CD4-positive, CD25-positive, alpha-beta regulatory T cell (primary cell): ENCODE measurements around the gene FER1L5. TPM values are rescaled to one million over a fixed set of nuclear protein-coding genes. Genes with fewer than 3 reads are reported as not detected.
"Not testable (repeated sequence)": the region's sequence is repeated elsewhere in the genome, so short reads cannot be mapped to it uniquely, and the experiment has no call there.

Source experiments
- ATAC-seq, 2 donors: fragments of 150-1000 bp; cut with Tn5 transposase; one replicate each; pipeline ENCODE4 v1.10.0; 2021; ENCODE audit warnings: low read depth in 2 of 2, moderate number of reproducible peaks in 2 of 2, moderate library complexity in 1 of 2
- DNase-seq, 3 donors: peaks; one replicate each; pipeline versions ENCODE4 v3.0.0 to v3.0.0-alpha.2; 2012 to 2022; ENCODE audit warnings: mixed read lengths in 1 of 3
- H3K27ac ChIP-seq: one replicate; pipeline ENCODE4 v1.7.0; 2013; ENCODE audit warnings: mild to moderate bottlenecking, low read length; ENCODE audit not compliant: insufficient read depth, poor library complexity, severe bottlenecking
- H3K27me3 ChIP-seq: one replicate; pipeline ENCODE4 v1.7.0; 2013; ENCODE audit warnings: low read length; ENCODE audit not compliant: control insufficient read depth, insufficient read depth
- H3K36me3 ChIP-seq: one replicate; pipeline ENCODE4 v1.7.0; 2013; ENCODE audit warnings: mild to moderate bottlenecking, low read length, moderate library complexity; ENCODE audit not compliant: control insufficient read depth, insufficient read depth
- H3K4me1 ChIP-seq: 2 replicates; pipeline ENCODE4 v1.7.0; 2013; ENCODE audit warnings: mild to moderate bottlenecking, low read length; ENCODE audit not compliant: insufficient read depth, control insufficient read depth, poor library complexity, severe bottlenecking
- H3K4me3 ChIP-seq: one replicate; pipeline ENCODE4 v1.7.0; 2013; ENCODE audit warnings: low read depth, mild to moderate bottlenecking, low read length, moderate library complexity
- H3K9me3 ChIP-seq, 2 experiments: 1 replicate in 1 of 2; 2 replicates in 1 of 2; pipeline ENCODE4 v1.7.0; 2013; ENCODE audit warnings: low read length in 2 of 2, mild to moderate bottlenecking in 1 of 2, moderate library complexity in 1 of 2; ENCODE audit not compliant: control insufficient read depth in 2 of 2
- H3K27ac Mint-ChIP-seq, 3 donors: one replicate each; pipeline ENCODE4 v1.8.0; 2020 to 2022; ENCODE audit warnings: mild to moderate bottlenecking in 3 of 3, mixed read lengths in 3 of 3, moderate library complexity in 2 of 3
- H3K27me3 Mint-ChIP-seq: one replicate; pipeline ENCODE4 v1.8.0; 2022; ENCODE audit warnings: mild to moderate bottlenecking, mixed read lengths
- H3K36me3 Mint-ChIP-seq: one replicate; pipeline ENCODE4 v1.8.0; 2020; ENCODE audit warnings: mixed read lengths
- H3K4me1 Mint-ChIP-seq, 4 donors: one replicate each; pipeline ENCODE4 v1.8.0; 2020 to 2022; ENCODE audit warnings: mixed read lengths in 4 of 4, mild to moderate bottlenecking in 1 of 4
- H3K4me3 Mint-ChIP-seq, 4 donors: one replicate each; pipeline ENCODE4 v1.8.0; 2020 to 2022; ENCODE audit warnings: mild to moderate bottlenecking in 4 of 4, mixed read lengths in 4 of 4, moderate library complexity in 3 of 4
- H3K9me3 Mint-ChIP-seq, 7 donors: one replicate each; pipeline ENCODE4 v1.8.0; 2020 to 2022; ENCODE audit warnings: mixed read lengths in 7 of 7, mild to moderate bottlenecking in 3 of 7, moderate library complexity in 2 of 7
- polyA plus RNA-seq, 4 donors: library from polyadenylated mRNA; unstranded; fragments of 300-500 nt; fragmentation: Illumina TruSeq; gene quantifications; one replicate each; pipeline ENCODE4 v1.2.3, GENCODE V29; 2021
- total RNA-seq: library from RNA; stranded (reverse); gene quantifications from one replicate; pipeline ENCODE4 v1.2.3, GENCODE V29; 2022

The FER1L5 gene
- total and polyA plus RNA-seq, 5 donors from 2014 or later, result 0.03 TPM; not detected in 3

DNA sequence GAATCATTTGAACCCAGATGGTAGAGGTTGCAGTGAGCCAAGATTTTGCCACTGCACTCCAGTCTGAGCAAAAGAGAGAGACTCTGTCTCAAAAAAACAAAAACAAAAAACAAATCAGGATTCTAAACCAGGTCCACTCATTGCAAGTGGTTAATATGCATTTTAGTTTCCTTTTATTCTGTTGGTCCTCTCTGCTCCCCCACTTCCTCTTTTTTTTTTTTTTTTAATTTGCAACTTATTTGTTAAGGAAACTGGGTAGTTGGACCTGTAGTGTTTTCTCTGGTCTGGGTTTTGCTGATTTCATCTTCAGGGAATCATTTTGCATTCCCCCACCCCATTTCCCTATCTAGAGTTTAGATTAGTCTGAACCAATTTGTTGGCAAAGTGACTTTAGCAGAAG, 14.0 kb downstream of the FER1L5 start:
- no peak overlapping the region for H3K4me3 Mint-ChIP-seq
- no peaks in the 10 kb centered on the region for H3K36me3 ChIP-seq
- no peak for DNase-seq
- no peak overlapping the region for H3K27ac ChIP-seq
- no peaks in the 10 kb centered on the region for H3K36me3 Mint-ChIP-seq
- no peaks in the 10 kb centered on the region for H3K9me3 ChIP-seq
- peaks cover 0 to 4% (median 0%) of the 10 kb centered on the region in 4 donors for H3K4me1 Mint-ChIP-seq
- H3K27me3 ChIP-seq, result no peaks in the 10 kb centered on the region
- no peaks in the 10 kb centered on the region for H3K9me3 Mint-ChIP-seq
- H3K27ac Mint-ChIP-seq, result no peak overlapping the region
- no peaks in the 10 kb centered on the region for H3K27me3 Mint-ChIP-seq
- no peak overlapping the region for H3K4me3 ChIP-seq
- no peaks in the 10 kb centered on the region for H3K4me1 ChIP-seq
- no peak for ATAC-seq

DNA sequence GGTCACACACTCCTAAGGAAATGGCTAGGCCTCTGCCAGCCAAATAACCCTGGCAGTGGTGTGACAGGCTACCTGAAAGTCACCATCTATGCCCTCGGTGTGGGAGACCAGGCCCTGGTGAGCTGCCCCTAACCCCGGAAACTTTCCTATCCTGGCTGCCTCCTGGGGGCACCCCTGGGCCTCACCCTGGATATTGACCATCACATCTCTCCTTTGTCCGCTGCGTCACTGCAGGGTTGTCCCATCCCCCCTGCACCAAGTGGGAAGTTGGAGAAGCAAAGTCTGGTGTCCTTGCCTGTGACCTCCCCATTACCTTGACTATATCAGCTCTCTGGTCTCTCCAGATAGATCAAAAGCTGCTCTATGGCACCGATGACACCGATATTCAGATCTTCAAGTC, 18.8 kb downstream of the FER1L5 start:
- ATAC-seq, result no peak
- peaks cover 7% of the 10 kb centered on the region for H3K27me3 Mint-ChIP-seq

DNA sequence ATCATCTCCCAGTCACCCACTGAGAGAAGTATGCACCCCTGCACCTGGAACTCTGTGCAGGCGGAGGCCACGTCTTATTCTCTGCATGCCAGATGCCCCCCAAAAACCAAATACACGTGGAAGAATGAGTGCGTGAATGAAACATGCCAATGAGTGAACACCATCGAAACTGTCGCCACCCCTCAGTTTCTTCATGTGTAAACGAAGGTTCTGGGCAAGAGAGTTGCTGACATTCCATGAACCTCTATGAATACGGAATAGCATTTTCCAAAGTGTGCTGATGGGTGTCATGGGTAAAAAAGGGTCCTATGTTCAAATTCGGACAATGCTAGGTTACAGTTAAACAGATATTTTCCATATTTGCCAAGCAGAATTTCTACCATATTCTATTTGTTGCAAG, 19.8 kb downstream of the FER1L5 start:
- H3K4me1 ChIP-seq, result no peaks in the 10 kb centered on the region
- Mint-ChIP-seq H3K27ac (no peak overlapping the region), H3K4me1 (peaks cover 0 to 2% (median 0%) of the 10 kb centered on the region in 4 donors), H3K9me3 (peaks cover 0 to 4% (median 1%) of the 10 kb centered on the region in 7 donors), H3K36me3 (no peaks in the 10 kb centered on the region), H3K27me3 (peaks cover 7% of the 10 kb centered on the region), H3K4me3 (no peak overlapping the region)
- no peak for DNase-seq
- no peaks in the 10 kb centered on the region for H3K27me3 ChIP-seq
- H3K27ac ChIP-seq, result no peak overlapping the region
- no peak for ATAC-seq
- H3K4me3 ChIP-seq, result no peak overlapping the region
- no peaks in the 10 kb centered on the region for H3K36me3 ChIP-seq
- H3K9me3 ChIP-seq, result no peaks in the 10 kb centered on the region

More for the DNA sequence above, 18.8 kb downstream of the FER1L5 start:
- Mint-ChIP-seq H3K9me3 (peaks cover 0 to 4% (median 1%) of the 10 kb centered on the region in 7 donors), H3K4me1 (peaks cover 0 to 2% (median 0%) of the 10 kb centered on the region in 4 donors), H3K27ac (no peak overlapping the region), H3K4me3 (no peak overlapping the region), H3K36me3 (no peaks in the 10 kb centered on the region)
- no peaks in the 10 kb centered on the region for H3K27me3 ChIP-seq
- H3K4me3 ChIP-seq, result no peak overlapping the region
- H3K9me3 ChIP-seq, result no peaks in the 10 kb centered on the region
- no peak overlapping the region for H3K27ac ChIP-seq
- H3K36me3 ChIP-seq, result no peaks in the 10 kb centered on the region
- H3K4me1 ChIP-seq, result no peaks in the 10 kb centered on the region
- DNase-seq, result no peak

DNA sequence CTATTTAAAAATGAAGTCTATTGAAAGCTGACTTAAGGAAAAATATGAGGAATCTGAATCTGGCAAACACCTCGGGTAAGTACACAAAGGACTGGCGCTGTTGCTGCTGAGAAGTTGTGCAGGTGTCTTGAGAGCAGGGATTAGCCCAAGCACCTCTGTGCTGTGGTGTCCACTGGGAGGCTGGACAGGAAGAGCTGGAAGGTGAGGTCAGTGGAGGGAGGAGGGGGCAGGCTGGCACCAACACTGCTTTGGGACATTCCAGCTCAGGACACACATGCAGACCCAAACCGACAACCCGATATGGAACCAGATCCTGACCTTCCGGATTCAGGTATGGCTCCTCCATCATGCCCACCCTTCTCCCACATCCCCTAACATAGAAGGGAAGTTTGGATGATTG, 20.6 kb downstream of the FER1L5 start:
- ATAC-seq, result no peak
- peaks cover 0 to 2% (median 0%) of the 10 kb centered on the region in 4 donors for H3K4me1 Mint-ChIP-seq
- H3K27ac Mint-ChIP-seq, result no peak overlapping the region
- no peak for DNase-seq
- H3K27me3 Mint-ChIP-seq, result peaks cover 7% of the 10 kb centered on the region
- Histone ChIP-seq H3K4me3 (no peak overlapping the region), H3K27me3 (no peaks in the 10 kb centered on the region), H3K27ac (no peak overlapping the region), H3K36me3 (no peaks in the 10 kb centered on the region), H3K4me1 (no peaks in the 10 kb centered on the region), H3K9me3 (no peaks in the 10 kb centered on the region)
- peaks cover 0 to 4% (median 1%) of the 10 kb centered on the region in 7 donors for H3K9me3 Mint-ChIP-seq
- H3K36me3 Mint-ChIP-seq, result no peaks in the 10 kb centered on the region
- H3K4me3 Mint-ChIP-seq, result no peak overlapping the region

DNA sequence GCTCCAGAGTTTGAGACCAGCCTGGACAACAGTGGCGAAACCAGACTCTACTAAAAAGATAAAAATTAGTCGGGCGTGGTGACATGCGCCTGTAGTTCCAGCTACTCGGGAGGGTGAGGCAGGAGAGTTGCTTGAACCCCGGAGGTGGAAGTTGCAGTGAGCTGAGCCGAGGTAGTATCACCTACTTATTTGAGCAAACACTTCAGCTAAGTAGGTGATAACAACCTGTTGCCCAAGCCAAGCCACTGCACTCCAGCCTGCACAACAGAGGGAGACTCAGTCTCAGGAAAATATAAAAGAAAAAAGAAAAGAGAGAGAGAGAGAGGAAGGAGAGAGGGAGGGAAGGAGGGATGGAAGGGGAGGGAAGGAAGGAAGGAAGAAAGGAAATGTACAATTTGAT, 21.3 kb downstream of the FER1L5 start:
- Mint-ChIP-seq H3K4me1 (no peaks in the 10 kb centered on the region), H3K36me3 (no peaks in the 10 kb centered on the region), H3K27me3 (peaks cover 7% of the 10 kb centered on the region), H3K9me3 (peaks cover 0 to 4% (median 1%) of the 10 kb centered on the region in 7 donors), H3K27ac (no peak overlapping the region), H3K4me3 (no peak overlapping the region)
- Histone ChIP-seq H3K9me3 (no peaks in the 10 kb centered on the region), H3K4me1 (no peaks in the 10 kb centered on the region), H3K36me3 (no peaks in the 10 kb centered on the region), H3K4me3 (no peak overlapping the region), H3K27me3 (no peaks in the 10 kb centered on the region), H3K27ac (no peak overlapping the region)
- DNase-seq (no peak), ATAC-seq (no peak)

DNA sequence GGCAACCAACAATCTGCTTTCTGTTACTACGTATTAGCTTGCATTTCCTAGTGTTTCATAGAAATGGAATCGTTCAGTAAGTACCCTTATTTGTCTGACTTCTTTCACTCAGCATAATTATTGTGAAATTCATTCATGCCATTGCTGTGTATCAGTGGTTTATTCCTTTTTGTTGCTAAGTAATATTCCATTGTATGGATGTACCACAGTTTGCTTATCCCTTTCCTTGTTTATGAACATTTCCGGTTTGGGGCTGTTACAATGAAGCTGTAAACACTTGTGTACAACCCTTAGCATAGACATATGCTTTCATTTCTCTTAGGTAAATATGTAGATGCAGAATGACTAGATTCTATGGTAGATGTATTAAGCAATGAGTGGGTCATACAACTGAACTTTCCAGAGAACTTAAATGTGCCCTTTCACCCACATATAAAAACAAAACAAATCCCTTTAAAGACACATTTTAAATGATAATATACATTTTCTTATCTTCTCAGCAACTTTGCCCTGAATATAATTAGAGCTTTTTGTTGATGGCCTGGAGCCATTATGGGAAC, 21.9 kb downstream of the FER1L5 start:
- Histone ChIP-seq H3K4me1 (no peaks in the 10 kb centered on the region), H3K36me3 (no peaks in the 10 kb centered on the region), H3K4me3 (no peak overlapping the region), H3K9me3 (no peaks in the 10 kb centered on the region), H3K27me3 (no peaks in the 10 kb centered on the region), H3K27ac (no peak overlapping the region)
- no peaks in the 10 kb centered on the region for H3K4me1 Mint-ChIP-seq
- ATAC-seq (no peak), DNase-seq (no peak)
- no peak overlapping the region for H3K4me3 Mint-ChIP-seq
- peaks cover 0 to 4% (median 1%) of the 10 kb centered on the region in 7 donors for H3K9me3 Mint-ChIP-seq
- H3K27me3 Mint-ChIP-seq, result peaks cover 7% of the 10 kb centered on the region
- no peaks in the 10 kb centered on the region for H3K36me3 Mint-ChIP-seq
- no peak overlapping the region for H3K27ac Mint-ChIP-seq

DNA sequence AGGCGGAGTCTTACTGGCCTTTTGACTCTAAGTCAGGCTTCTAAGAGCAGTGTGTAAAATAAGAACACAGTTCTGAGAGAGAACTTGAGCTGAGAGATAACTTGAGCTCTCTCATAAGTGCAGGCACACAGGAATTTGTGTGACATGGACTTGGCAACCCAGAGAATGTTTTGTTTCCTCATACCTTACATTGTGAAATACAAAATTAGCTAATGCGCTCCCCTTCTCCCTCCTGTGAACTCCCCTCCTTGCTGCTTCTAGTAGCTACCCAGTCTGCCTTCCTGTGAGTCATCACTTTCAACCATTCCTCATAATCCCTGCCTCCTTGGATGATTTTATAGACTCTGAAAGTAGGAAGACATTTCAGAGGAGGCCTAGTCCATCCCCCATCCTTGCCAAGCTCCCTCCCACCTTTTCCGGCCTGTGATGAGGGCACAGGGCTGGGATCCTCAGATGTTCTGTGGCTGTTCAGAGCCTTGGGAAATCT, 22.6 kb downstream of the FER1L5 start:
- Histone ChIP-seq H3K4me3 (no peak overlapping the region), H3K27me3 (no peaks in the 10 kb centered on the region), H3K27ac (no peak overlapping the region), H3K36me3 (no peaks in the 10 kb centered on the region), H3K4me1 (no peaks in the 10 kb centered on the region), H3K9me3 (no peaks in the 10 kb centered on the region)
- peaks cover 0 to 4% (median 1%) of the 10 kb centered on the region in 7 donors for H3K9me3 Mint-ChIP-seq
- H3K27me3 Mint-ChIP-seq, result peaks cover 7% of the 10 kb centered on the region
- H3K4me1 Mint-ChIP-seq, result no peaks in the 10 kb centered on the region
- H3K4me3 Mint-ChIP-seq, result no peak overlapping the region
- no peaks in the 10 kb centered on the region for H3K36me3 Mint-ChIP-seq
- DNase-seq (no peak), ATAC-seq (no peak)
- H3K27ac Mint-ChIP-seq, result peak overlapping the region in 2 of 3 donors; percentile 27 to 77

DNA sequence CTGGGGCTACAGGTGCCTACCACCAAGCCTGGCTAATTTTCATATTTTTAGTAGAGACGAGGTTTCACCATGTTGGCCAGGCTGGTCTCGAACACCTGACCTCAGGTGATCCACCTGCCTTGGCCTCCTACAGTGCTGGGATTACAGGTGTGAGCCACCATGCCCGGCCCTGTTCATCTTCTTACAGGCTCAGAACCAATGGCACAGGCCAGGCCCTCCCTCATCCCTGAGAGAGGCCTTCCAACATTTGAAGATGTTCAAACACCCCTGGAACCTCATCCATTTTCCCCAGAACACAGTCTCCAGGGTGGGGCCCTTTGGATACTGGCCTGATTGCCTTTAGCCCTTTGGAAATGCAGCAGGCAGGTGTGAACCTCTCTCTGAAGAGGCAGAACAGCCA, 23.2 kb downstream of the FER1L5 start:
- not testable (repeated sequence) for H3K27ac Mint-ChIP-seq, ATAC-seq, H3K4me3 ChIP-seq, H3K9me3 ChIP-seq, H3K27ac ChIP-seq, H3K36me3 Mint-ChIP-seq, DNase-seq, H3K4me1 ChIP-seq, H3K9me3 Mint-ChIP-seq, H3K4me3 Mint-ChIP-seq, H3K27me3 ChIP-seq, H3K27me3 Mint-ChIP-seq, H3K36me3 ChIP-seq, H3K4me1 Mint-ChIP-seq
